ENCODE results near the gene ASPSCR1.

ASPSCR1 gene

DNA sequence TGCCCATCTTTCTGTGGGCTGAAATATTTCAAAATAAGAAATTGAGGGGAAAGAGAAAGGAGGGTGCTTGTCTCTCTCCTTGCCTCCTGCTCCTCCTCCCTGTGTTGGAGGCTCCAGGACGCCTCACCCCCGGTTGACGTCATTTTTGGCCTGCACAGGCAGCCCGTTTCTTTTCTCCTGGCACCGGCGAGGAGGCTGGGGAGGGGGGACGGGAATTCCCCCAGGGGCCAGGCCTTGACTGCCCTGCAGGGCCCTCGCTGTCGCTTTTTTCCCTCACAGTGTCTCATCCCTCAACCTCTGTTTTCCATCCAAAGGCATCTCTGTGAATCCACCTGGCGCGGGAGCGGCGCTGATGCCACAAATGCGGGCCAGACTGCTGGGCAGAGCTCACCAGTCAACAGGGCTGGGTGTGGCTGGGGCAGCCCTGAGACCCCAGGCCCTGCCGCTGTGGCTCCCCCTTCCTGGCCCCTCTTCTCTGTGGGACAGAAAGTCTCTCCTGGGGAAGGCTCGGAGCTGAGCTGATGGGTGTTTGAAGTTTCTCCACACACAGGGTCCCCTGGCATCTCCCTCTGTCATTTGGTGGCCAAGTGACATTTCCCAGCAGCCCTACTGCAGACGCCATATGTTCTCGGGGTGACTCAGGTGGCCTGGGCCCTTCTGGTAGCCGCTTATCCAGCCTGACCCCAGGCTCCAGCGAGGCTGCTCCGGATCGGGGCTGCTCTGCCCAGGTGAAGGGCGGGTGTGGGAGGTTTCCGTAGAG, 29.2 kb downstream of the ASPSCR1 start:
- Mint-ChIP-seq H3K36me3 (ENCODE audit: low read depth) (no peaks in the 10 kb centered on the region), H3K27ac (no peak overlapping the region), H3K9me3 (no peaks in the 10 kb centered on the region), H3K27me3 (no peaks in the 10 kb centered on the region), H3K4me3 (no peak overlapping the region), H3K4me1 (ENCODE audit: low read depth) (peaks cover 10% of the 10 kb centered on the region)

DNA sequence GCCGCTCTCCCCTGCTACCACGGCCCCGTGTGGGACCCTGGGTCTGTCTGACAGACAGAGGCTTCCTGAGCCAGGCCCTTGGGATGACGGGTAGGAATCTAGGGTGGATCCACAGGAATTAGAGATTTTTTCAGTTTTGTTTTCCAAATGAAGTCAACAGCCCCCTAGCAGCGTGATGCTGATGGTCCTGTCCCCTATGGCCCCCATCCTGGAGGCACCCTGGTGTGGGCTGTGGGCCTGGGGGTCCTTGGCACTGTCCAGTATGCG, 29.7 kb downstream of the ASPSCR1 start:
- Mint-ChIP-seq H3K27me3 (no peaks in the 10 kb centered on the region), H3K36me3 (ENCODE audit: low read depth) (no peaks in the 10 kb centered on the region), H3K4me1 (ENCODE audit: low read depth) (peaks cover 10% of the 10 kb centered on the region), H3K4me3 (no peak overlapping the region), H3K9me3 (no peaks in the 10 kb centered on the region), H3K27ac (no peak overlapping the region)

DNA sequence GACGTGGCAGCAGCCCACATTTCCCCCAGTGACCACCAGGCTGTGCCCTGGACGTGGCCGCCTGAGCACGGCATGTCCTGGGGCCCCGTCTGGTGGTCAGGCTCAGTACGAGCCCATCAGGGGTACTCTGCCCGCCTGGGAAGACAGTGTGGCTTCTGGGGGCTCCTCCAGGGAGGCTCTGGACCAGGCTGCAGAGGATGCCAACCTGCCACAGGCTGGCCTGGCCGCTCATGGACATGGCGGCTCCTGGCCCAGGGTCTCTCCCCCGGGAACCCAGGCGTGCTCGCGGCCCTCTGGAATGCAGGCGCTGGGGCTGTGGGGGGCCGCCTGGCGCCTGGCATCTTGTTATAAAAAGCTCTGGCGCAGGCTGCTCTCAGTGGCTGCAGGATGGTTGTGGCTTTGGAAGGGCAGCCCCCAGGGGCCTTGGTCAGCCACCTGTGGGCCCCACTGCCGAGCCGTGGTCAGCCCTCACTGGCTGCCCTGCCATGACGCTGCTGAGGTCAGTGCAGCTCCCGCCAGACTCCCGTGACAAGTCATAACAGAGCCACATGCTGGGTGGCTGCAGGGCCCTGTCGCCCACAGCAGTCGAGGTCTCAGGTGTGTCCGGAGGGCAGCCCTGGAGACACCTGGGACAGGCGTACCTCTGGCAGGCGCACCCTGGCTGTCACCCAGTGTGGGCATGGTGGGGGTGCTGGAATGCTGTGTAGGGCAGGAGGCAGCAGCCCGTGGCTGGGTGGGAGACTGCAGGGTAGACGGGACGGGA, 30.2 kb downstream of the ASPSCR1 start:
- Mint-ChIP-seq H3K27me3 (no peaks in the 10 kb centered on the region), H3K4me1 (ENCODE audit: low read depth) (peaks cover 10% of the 10 kb centered on the region)

DNA sequence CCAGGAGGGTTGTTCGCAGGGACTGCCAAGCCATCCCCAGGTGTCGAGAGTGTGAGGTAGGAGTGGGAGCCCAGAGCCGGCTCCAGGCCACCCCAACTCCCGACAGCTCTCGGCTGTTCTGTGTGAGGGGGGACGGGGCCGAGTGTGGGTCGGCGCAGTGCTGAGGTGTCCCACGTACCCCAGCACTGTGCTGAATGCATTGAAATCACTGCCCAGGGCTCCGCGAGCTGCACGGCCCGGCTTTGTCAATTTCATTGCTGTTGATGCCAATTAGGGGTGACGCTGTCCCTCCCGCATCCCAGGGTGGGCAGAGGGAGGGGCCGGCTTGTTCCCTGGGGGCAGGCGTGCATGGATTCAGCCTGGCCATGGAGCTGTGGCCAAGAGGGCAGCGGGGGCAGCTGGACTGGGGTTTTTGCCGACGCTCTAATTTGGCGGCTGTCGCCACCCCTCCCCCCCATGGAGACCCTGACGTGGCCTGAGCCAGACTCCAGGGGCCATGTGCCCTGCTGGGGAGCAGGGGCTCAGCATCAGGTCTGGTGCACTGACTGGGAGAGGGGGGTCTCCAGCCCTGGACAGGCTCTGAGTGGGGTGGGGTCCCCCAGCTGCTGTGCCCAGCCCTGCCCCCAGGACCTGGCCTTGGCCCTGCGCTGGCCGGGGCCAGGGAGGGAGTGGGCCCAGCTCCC, 31.0 kb downstream of the ASPSCR1 start:
- no peak overlapping the region for H3K4me3 Mint-ChIP-seq
- no peaks in the 10 kb centered on the region for H3K27me3 Mint-ChIP-seq
- no peaks in the 10 kb centered on the region for H3K36me3 Mint-ChIP-seq (ENCODE audit: low read depth)
- H3K27ac Mint-ChIP-seq: no peak overlapping the region
- H3K9me3 Mint-ChIP-seq: no peaks in the 10 kb centered on the region
- H3K4me1 Mint-ChIP-seq (ENCODE audit: low read depth): peaks cover 4% of the 10 kb centered on the region

More for the DNA sequence above, 30.2 kb downstream of the ASPSCR1 start:
- Mint-ChIP-seq H3K36me3 (ENCODE audit: low read depth) (no peaks in the 10 kb centered on the region), H3K4me3 (no peak overlapping the region), H3K27ac (no peak overlapping the region), H3K9me3 (no peaks in the 10 kb centered on the region)

DNA sequence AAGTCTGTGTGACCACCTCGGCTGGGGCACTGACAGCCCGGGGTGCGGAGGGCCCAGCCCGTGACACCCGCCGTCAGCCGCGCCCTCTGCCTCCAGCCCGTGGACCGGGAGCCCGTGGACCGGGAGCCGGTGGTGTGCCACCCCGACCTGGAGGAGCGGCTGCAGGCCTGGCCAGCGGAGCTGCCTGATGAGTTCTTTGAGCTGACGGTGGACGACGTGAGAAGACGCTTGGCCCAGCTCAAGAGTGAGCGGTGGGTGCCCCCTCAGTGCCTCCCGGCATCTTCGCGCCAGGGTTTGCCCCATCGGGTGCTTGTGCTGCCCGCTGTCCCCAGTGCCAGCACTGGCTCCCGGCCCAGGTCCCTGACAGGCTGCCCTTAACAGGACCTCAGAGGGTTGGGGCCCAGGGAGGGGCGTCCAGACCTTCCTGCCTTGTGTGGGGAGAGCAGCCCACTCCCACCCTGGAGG, 31.5 kb downstream of the ASPSCR1 start:
- Mint-ChIP-seq H3K27me3 (no peaks in the 10 kb centered on the region), H3K27ac (no peak overlapping the region)

DNA sequence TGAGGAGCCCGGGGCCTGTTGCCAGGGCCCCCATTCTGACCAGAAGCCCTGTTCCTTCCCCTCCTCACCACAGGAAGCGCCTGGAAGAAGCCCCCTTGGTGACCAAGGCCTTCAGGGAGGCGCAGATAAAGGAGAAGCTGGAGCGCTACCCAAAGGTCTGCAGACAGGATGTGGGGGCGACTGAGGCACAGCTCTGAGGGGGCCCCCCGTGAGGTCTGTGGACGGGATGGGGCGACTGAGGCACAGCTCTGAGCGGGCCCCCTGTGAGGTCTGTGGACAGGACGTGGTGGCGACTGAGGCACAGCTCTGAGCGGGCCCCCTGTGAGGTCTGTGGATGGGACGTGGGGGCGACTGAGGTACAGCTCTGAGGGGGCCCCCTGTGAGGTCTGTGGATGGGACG, 32.0 kb downstream of the ASPSCR1 start:
- H3K27me3 Mint-ChIP-seq: no peaks in the 10 kb centered on the region

More for the DNA sequence above, 31.5 kb downstream of the ASPSCR1 start:
- H3K4me1 Mint-ChIP-seq (ENCODE audit: low read depth): peaks cover 3% of the 10 kb centered on the region
- H3K9me3 Mint-ChIP-seq: no peaks in the 10 kb centered on the region
- H3K4me3 Mint-ChIP-seq: no peak overlapping the region
- no peaks in the 10 kb centered on the region for H3K36me3 Mint-ChIP-seq (ENCODE audit: low read depth)

DNA sequence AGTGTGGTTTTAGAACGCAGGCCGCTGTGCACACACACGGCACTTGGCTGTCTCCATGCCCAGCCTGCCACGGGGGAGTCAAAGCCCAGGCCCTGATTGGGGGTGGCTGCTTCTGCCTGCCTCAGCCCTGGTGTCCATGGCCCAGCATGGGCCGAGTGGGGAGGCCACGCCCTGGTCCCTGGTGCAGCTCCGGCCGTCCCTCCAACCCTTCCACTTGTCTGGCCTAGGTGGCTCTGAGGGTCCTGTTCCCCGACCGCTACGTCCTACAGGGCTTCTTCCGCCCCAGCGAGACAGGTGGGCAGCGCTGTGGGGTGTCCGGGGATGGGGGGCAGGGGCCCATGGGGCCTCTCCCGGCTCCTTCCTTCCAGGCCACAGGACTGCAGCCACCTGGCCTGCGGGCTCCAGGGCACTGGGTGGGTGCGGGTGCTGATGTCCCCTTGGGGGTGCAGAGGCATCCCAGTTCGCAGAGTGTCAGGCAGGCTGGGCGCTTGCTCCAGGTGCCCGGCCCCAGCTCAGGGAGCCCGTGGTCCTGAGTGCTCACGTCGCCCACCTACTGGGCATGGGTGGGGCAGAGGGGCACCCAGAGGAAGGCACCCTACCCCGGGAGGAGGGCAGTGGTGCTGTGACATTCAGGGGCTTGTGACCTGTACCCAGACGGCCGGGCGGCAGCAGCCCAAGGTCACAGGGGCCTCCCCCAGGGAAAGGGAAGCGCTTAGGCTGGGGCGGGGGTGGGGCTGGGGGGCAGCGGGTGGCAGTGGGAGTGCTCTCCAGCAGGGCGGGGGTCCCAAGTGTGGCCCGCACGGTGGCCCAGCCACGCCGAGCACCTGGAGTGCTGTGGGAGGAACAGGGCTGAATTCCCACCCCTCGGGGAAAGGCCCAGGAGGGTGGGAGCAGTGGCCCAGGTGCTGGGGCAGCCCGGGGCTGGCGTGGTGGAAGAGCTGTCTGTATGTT, 33.4 kb downstream of the ASPSCR1 start:
- Mint-ChIP-seq H3K27me3 (no peaks in the 10 kb centered on the region), H3K27ac (no peak overlapping the region), H3K4me1 (ENCODE audit: low read depth) (peaks cover 2% of the 10 kb centered on the region), H3K36me3 (ENCODE audit: low read depth) (no peaks in the 10 kb centered on the region), H3K9me3 (no peaks in the 10 kb centered on the region), H3K4me3 (no peak overlapping the region)

More for the DNA sequence above, 32.0 kb downstream of the ASPSCR1 start:
- H3K36me3 Mint-ChIP-seq (ENCODE audit: low read depth): no peaks in the 10 kb centered on the region
- no peak overlapping the region for H3K4me3 Mint-ChIP-seq
- no peak overlapping the region for H3K27ac Mint-ChIP-seq
- H3K4me1 Mint-ChIP-seq (ENCODE audit: low read depth): peaks cover 3% of the 10 kb centered on the region
- no peaks in the 10 kb centered on the region for H3K9me3 Mint-ChIP-seq

DNA sequence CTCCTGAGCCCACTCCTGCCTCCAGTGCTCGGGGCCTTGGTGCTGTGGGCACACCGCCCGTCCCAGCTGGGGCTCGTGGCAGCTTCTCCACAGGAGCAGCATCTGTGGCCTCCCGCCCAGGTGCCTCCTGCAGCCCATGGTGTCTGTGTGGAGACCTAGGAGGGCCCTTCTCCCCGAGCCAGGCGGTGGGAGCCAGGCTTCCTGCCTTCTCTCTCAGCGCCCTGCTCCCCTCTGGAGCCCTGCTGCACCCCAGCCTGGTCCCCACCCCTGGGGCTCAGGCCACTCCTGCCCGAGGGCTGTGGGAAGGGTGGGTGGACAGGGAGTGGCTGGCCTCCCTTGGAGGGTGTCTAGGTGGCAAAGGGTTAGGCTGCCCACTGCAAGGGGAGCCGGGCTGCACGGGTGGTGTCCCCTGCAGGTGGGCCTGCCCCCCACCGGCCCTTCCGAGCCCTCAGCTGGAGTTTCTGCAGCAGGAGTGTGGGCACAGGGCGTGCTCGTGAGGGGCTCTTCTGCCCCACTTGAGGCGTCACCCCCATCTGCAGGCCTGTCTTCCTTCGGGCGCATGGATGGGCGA, 34.3 kb downstream of the ASPSCR1 start:
- H3K4me1 Mint-ChIP-seq (ENCODE audit: low read depth): no peaks in the 10 kb centered on the region
- H3K9me3 Mint-ChIP-seq: no peaks in the 10 kb centered on the region
- H3K27me3 Mint-ChIP-seq: no peaks in the 10 kb centered on the region
- no peak overlapping the region for H3K27ac Mint-ChIP-seq
- no peak overlapping the region for H3K4me3 Mint-ChIP-seq
- no peaks in the 10 kb centered on the region for H3K36me3 Mint-ChIP-seq (ENCODE audit: low read depth)

DNA sequence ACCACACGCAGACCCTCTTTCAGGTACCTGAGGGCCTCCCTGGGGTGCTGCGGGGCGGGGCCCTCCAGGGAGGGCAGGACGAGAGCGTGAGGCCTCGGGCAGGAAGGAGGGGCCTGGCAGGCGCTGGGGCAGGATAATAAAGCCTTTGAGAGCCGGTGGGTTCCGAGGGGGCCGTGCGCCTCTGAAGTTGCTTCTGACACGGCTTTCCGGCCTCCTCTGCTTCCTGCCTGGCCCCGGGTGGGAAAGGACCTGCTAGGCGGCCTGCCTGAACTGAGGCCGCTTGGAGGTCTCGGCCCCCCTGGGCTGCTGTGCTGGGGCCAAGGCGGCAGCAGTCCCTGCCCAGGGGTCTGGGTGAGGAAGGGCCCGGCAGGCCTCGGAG, 34.8 kb downstream of the ASPSCR1 start:
- Mint-ChIP-seq H3K27ac (no peak overlapping the region), H3K27me3 (no peaks in the 10 kb centered on the region), H3K9me3 (no peaks in the 10 kb centered on the region), H3K4me1 (ENCODE audit: low read depth) (no peaks in the 10 kb centered on the region), H3K36me3 (ENCODE audit: low read depth) (no peaks in the 10 kb centered on the region), H3K4me3 (no peak overlapping the region)

DNA sequence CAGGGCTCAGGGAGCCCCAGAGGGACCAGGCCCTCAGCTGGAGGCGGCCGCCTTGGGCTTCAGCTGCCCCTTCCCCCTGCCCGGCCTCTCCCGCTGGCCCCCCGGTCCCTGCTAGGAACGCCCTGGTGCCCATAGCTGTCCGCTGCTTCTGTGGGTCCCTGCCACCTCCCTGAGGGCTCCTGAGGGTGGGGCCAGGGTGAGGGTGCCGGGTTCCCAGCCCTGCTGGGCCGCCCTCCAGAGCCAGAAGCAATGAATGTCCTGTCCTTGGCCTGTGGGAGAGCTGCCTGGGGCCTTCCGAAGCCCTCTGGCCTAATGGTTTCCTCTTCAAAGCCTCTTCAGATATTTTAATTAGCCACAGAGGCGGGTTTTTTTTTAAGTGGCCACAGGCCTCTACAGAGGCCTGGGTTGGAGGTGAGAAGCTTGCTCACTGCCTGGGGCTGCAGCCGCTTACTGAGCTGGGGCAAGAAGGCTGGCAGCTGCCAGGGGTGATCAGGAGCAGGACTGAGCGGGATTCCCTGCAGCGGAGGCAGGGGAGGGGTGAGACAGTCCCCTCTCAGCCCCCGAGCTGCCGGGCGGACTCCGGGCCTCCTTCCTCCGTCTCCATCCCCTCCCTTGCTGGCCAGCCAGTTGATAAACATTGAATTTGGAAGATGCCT, 35.3 kb downstream of the ASPSCR1 start:
- H3K4me3 Mint-ChIP-seq: no peak overlapping the region
- no peaks in the 10 kb centered on the region for H3K27me3 Mint-ChIP-seq
- no peaks in the 10 kb centered on the region for H3K9me3 Mint-ChIP-seq
- no peaks in the 10 kb centered on the region for H3K4me1 Mint-ChIP-seq (ENCODE audit: low read depth)
- H3K27ac Mint-ChIP-seq: no peak overlapping the region
- H3K36me3 Mint-ChIP-seq (ENCODE audit: low read depth): no peaks in the 10 kb centered on the region

DNA sequence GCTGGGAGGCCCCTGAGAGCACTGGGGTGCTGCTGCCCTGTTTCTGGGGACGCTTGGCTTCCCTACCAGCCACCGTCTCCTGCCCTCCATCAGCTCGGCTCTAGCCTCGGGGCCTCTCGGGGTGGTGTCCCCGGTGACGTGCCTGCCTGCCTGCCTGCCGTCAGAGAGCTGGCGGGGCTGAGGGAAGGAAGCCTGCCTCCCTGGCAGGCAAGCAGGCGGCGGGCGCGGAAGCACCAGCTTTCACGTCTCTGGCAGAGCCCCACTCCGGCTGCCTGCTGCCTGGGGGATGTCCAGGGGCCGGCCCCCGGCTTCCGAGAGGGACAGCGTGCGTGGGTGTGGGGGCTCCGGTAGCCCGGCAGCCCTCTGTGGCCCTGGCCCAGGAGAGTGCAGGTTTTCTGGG, 35.9 kb downstream of the ASPSCR1 start:
- no peaks in the 10 kb centered on the region for H3K9me3 Mint-ChIP-seq
- H3K27ac Mint-ChIP-seq: no peak overlapping the region
- no peaks in the 10 kb centered on the region for H3K4me1 Mint-ChIP-seq (ENCODE audit: low read depth)
- H3K36me3 Mint-ChIP-seq (ENCODE audit: low read depth): peaks cover 1% of the 10 kb centered on the region
- H3K4me3 Mint-ChIP-seq: no peak overlapping the region
- H3K27me3 Mint-ChIP-seq: no peaks in the 10 kb centered on the region

DNA sequence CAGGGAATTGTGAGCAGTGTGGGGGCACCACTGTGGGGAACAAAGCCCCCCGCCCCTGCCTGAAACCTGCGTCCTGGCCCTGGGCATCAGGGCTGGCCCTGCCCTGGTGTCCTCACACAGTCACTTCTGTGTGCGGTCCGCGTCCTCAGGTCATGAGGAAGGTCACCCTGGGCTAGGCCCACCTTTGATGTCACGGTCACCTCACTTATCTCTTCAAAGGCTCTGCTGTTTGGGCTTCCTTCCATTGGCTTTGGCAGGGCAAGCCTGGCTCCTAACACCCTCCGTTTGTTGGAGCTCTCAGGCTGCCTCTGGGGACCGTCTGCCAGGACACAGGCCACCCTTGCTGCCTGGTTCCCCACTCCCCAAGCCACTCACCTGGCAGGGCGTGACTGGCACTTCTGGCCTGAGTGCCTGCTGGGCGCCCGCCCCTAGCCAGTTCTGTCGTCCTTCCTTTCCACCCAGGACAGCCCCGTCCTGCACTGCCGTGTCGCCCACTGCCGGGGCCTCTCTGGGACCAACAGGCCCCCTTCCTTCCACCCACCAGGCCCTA, 36.4 kb downstream of the ASPSCR1 start:
- H3K9me3 Mint-ChIP-seq: no peaks in the 10 kb centered on the region
- H3K27ac Mint-ChIP-seq: no peak overlapping the region
- H3K36me3 Mint-ChIP-seq (ENCODE audit: low read depth): peaks cover 6% of the 10 kb centered on the region
- H3K4me1 Mint-ChIP-seq (ENCODE audit: low read depth): no peaks in the 10 kb centered on the region
- no peaks in the 10 kb centered on the region for H3K27me3 Mint-ChIP-seq
- no peak overlapping the region for H3K4me3 Mint-ChIP-seq

DNA sequence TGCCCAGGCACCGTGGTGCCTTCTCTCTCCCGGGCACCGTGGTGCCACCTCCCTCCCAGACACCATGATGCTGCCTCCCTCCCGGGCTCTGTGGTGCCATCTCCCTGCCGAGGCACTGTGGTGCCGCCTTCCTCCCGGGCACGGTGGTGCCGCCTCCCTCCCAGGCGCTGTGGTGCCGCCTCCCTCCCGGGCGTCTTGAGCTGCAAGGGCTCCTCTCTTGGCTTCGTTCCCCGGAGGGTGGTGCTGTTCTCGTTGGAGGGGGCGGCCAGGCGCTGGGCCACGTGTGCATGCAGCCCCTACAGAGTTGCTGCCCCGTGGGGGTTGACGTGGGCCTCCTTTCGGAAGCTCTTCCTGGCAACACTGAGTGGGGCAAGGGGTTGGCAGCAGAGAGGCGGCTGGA, 37.0 kb downstream of the ASPSCR1 start:
- H3K27ac Mint-ChIP-seq: no peak overlapping the region
- H3K4me1 Mint-ChIP-seq (ENCODE audit: low read depth): no peaks in the 10 kb centered on the region
- peaks cover 8% of the 10 kb centered on the region for H3K36me3 Mint-ChIP-seq (ENCODE audit: low read depth)
- H3K9me3 Mint-ChIP-seq: no peaks in the 10 kb centered on the region
- H3K4me3 Mint-ChIP-seq: no peak overlapping the region
- no peaks in the 10 kb centered on the region for H3K27me3 Mint-ChIP-seq

DNA sequence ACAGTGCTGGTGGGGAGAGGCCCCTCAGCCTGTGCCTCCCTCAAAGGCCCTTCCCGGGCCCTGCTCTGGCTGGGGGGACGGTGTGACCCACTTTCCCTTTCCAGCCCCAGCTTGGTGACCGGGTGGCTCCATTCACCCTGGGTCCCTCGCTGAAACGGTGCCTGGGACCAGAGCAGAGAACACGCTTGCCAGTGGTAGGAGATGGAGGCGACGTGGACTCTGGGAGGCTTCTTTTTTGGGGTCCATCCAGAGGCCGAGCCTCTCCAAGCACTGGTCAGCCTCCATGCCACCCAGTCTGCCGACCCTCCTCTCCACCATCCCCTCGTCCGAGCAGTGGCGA, 37.5 kb downstream of the ASPSCR1 start:
- peaks cover 8% of the 10 kb centered on the region for H3K36me3 Mint-ChIP-seq (ENCODE audit: low read depth)
- no peaks in the 10 kb centered on the region for H3K4me1 Mint-ChIP-seq (ENCODE audit: low read depth)
- H3K9me3 Mint-ChIP-seq: no peaks in the 10 kb centered on the region
- H3K27me3 Mint-ChIP-seq: no peaks in the 10 kb centered on the region
- no peak overlapping the region for H3K4me3 Mint-ChIP-seq
- no peak overlapping the region for H3K27ac Mint-ChIP-seq
